ENCODE data around the gene STARD5.

STARD5 gene

GRCh38 chr15:81292523-81293001 is 31.4 kb downstream of the STARD5 start:
- peaks cover 27% of the 10 kb centered on the region for H3K79me2 ChIP-seq (ENCODE audit: insufficient read depth, low read length)
- peak overlapping the region; percentile 92 for H3K4me2 ChIP-seq (ENCODE audit: low read depth, low read length, poor library complexity, severe bottlenecking)
- H3K27me3 ChIP-seq (ENCODE audit: insufficient read depth, low read length, poor library complexity, severe bottlenecking), result no peaks in the 10 kb centered on the region
- H3K4me1 ChIP-seq (ENCODE audit: insufficient read depth, low read length, poor library complexity, severe bottlenecking), result peaks cover 59% of the 10 kb centered on the region
- no peaks in the 10 kb centered on the region for H3K36me3 ChIP-seq (ENCODE audit: insufficient read depth, low read length)
- peaks cover 14% of the 10 kb centered on the region for H3F3A ChIP-seq (ENCODE audit: low read depth)
- no peaks in the 10 kb centered on the region for H3K9me3 ChIP-seq (ENCODE audit: insufficient read depth, low read depth, low read length)
- peak overlapping the region; percentile 84 for H3K9ac ChIP-seq (ENCODE audit: low read depth, low read length, poor library complexity, severe bottlenecking)
- peak overlapping the region; percentile 80 for H3K4me3 ChIP-seq (ENCODE audit: low read length, poor library complexity, severe bottlenecking)
- H2AFZ ChIP-seq (ENCODE audit: low read length), result no peak overlapping the region
- H3K9me2 ChIP-seq (replicated peaks; ENCODE audit: low read depth, low read length), result no peaks in the 10 kb centered on the region
- H4K20me1 ChIP-seq (ENCODE audit: insufficient read depth, low read length, poor library complexity, severe bottlenecking), result no peaks in the 10 kb centered on the region
- no peak for TF ChIP-seq CTCF (conservative IDR thresholded peaks at IDR 0.05; ENCODE audit: low read length)
- TF ChIP-seq EZH2phosphoT487 (IDR thresholded peaks at IDR 0.05; ENCODE audit: borderline replicate concordance), result no peak

- H3K9ac ChIP-seq (ENCODE audit: low read depth, low read length, poor library complexity, severe bottlenecking), result peak overlapping the region; percentile 84
These were observed 31.9 kb downstream of the STARD5 start for GRCh38 chr15:81291916-81292522.

GRCh38 chr15:81289910-81290309 is 34.0 kb downstream of the STARD5 start:
- Histone ChIP-seq H3K4me1 (ENCODE audit: insufficient read depth, low read length, poor library complexity, severe bottlenecking) (peaks cover 63% of the 10 kb centered on the region), H3K27me3 (ENCODE audit: insufficient read depth, low read length, poor library complexity, severe bottlenecking) (no peaks in the 10 kb centered on the region), H3K9ac (ENCODE audit: low read depth, low read length, poor library complexity, severe bottlenecking) (no peak overlapping the region), H2AFZ (ENCODE audit: low read length) (no peak overlapping the region), H3K4me2 (ENCODE audit: low read depth, low read length, poor library complexity, severe bottlenecking) (no peak overlapping the region), H3K36me3 (ENCODE audit: insufficient read depth, low read length) (no peaks in the 10 kb centered on the region), H3F3A (ENCODE audit: low read depth) (peaks cover 7% of the 10 kb centered on the region; the same call in 1 of the 2 replicates), H4K20me1 (ENCODE audit: insufficient read depth, low read length, poor library complexity, severe bottlenecking) (no peaks in the 10 kb centered on the region), H3K79me2 (ENCODE audit: insufficient read depth, low read length) (peaks cover 4% of the 10 kb centered on the region), H3K9me3 (ENCODE audit: insufficient read depth, low read depth, low read length) (no peaks in the 10 kb centered on the region), H3K9me2 (replicated peaks; ENCODE audit: low read depth, low read length) (no peaks in the 10 kb centered on the region), H3K4me3 (ENCODE audit: low read length, poor library complexity, severe bottlenecking) (no peak overlapping the region)
- TF ChIP-seq EZH2phosphoT487 (IDR thresholded peaks at IDR 0.05; ENCODE audit: borderline replicate concordance) (no peak), CTCF (conservative IDR thresholded peaks at IDR 0.05; ENCODE audit: low read length) (no peak)

More at GRCh38 chr15:81291916-81292522, 31.9 kb downstream of the STARD5 start:
- Histone ChIP-seq H3K4me3 (ENCODE audit: low read length, poor library complexity, severe bottlenecking) (no peak overlapping the region), H3K27me3 (ENCODE audit: insufficient read depth, low read length, poor library complexity, severe bottlenecking) (no peaks in the 10 kb centered on the region), H3K4me2 (ENCODE audit: low read depth, low read length, poor library complexity, severe bottlenecking) (peak overlapping the region; percentile 92), H3K79me2 (ENCODE audit: insufficient read depth, low read length) (peaks cover 22% of the 10 kb centered on the region), H3K9me2 (replicated peaks; ENCODE audit: low read depth, low read length) (no peaks in the 10 kb centered on the region), H3K9me3 (ENCODE audit: insufficient read depth, low read depth, low read length) (no peaks in the 10 kb centered on the region), H3K4me1 (ENCODE audit: insufficient read depth, low read length, poor library complexity, severe bottlenecking) (peaks cover 58% of the 10 kb centered on the region), H3F3A (ENCODE audit: low read depth) (peaks cover 14% of the 10 kb centered on the region), H3K36me3 (ENCODE audit: insufficient read depth, low read length) (no peaks in the 10 kb centered on the region), H2AFZ (ENCODE audit: low read length) (peak overlapping the region; percentile 20; the same call in 1 of the 2 replicates), H4K20me1 (ENCODE audit: insufficient read depth, low read length, poor library complexity, severe bottlenecking) (no peaks in the 10 kb centered on the region)
- TF ChIP-seq EZH2phosphoT487 (IDR thresholded peaks at IDR 0.05; ENCODE audit: borderline replicate concordance) (no peak), CTCF (conservative IDR thresholded peaks at IDR 0.05; ENCODE audit: low read length) (no peak)
